Fibroblast of villous mesenchyme (primary cell): ENCODE measurements around the gene RPS24. TPM values are rescaled to one million over a fixed set of nuclear protein-coding genes. Genes with fewer than 3 reads are reported as not detected.
A peak's percentile ranks its signal among the peaks of the same experiment; 100 is the strongest.

Experiments used
- DNase-seq: peaks from one replicate; pipeline ENCODE4 v3.0.0-alpha.2; 2010; ENCODE audit warnings: low read depth
- H3K4me3 ChIP-seq: 2 replicates; pipeline ENCODE4 v1.5.1; 2011; ENCODE audit warnings: low read depth, mild to moderate bottlenecking, low read length
- total RNA-seq: library from RNA; depleted of rRNA; stranded (reverse); fragments of >200 nt; gene quantifications from 2 replicates; pipeline ENCODE4 v1.2.3, GENCODE V29; 2012
- TF ChIP-seq, protein P1 (sequence below): IDR thresholded peaks from 2 replicates; pipeline ENCODE4 v1.5.1; 2012; ENCODE audit warnings: low read depth, mild to moderate bottlenecking, low read length; ENCODE audit not compliant: insufficient read depth

RPS24 gene
- total RNA-seq, 1 donor: 1,478 TPM

- no peak for DNase-seq
- TF ChIP-seq, protein P1, sequence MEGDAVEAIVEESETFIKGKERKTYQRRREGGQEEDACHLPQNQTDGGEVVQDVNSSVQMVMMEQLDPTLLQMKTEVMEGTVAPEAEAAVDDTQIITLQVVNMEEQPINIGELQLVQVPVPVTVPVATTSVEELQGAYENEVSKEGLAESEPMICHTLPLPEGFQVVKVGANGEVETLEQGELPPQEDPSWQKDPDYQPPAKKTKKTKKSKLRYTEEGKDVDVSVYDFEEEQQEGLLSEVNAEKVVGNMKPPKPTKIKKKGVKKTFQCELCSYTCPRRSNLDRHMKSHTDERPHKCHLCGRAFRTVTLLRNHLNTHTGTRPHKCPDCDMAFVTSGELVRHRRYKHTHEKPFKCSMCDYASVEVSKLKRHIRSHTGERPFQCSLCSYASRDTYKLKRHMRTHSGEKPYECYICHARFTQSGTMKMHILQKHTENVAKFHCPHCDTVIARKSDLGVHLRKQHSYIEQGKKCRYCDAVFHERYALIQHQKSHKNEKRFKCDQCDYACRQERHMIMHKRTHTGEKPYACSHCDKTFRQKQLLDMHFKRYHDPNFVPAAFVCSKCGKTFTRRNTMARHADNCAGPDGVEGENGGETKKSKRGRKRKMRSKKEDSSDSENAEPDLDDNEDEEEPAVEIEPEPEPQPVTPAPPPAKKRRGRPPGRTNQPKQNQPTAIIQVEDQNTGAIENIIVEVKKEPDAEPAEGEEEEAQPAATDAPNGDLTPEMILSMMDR: no peak
- no peak overlapping the region for H3K4me3 ChIP-seq
Observed at GRCh38 chr10:78025685-78026364, 7.8 kb upstream of the RPS24 start.

GRCh38 chr10:78028438-78029268 is 5.0 kb upstream of the RPS24 start:
- peak overlapping the region; percentile 85 for H3K4me3 ChIP-seq
- DNase-seq: peak; percentile 72
- TF ChIP-seq, protein P1: no peak

GRCh38 chr10:78029269-78030226 is 4.1 kb upstream of the RPS24 start, which contains the start of gene POLR3A:
Gene POLR3A (minus strand): TSS chr10:78029515. CDS start chr10:78029407, 108 bp downstream.
- peak within 1 kb of the TSS; percentile 85 for H3K4me3 ChIP-seq
- TF ChIP-seq, protein P1: peak; percentile 61
- DNase-seq: peak; percentile 98

DNA sequence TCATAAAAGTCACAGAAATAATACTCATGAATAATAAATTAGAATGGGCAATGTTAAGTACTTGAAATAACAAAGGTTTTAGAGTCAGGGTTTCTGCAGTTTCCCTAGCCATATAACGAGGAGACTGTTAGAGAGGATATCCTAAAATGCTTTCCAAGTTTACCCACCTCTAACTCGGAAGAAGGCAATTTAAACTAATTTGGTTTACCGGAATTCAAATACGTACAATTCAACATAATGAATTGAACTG is 351 bp upstream of the RPS24 start:
- TF ChIP-seq, protein P1: no peak
- peak overlapping the region; percentile 57 for H3K4me3 ChIP-seq
- no peak for DNase-seq

DNA sequence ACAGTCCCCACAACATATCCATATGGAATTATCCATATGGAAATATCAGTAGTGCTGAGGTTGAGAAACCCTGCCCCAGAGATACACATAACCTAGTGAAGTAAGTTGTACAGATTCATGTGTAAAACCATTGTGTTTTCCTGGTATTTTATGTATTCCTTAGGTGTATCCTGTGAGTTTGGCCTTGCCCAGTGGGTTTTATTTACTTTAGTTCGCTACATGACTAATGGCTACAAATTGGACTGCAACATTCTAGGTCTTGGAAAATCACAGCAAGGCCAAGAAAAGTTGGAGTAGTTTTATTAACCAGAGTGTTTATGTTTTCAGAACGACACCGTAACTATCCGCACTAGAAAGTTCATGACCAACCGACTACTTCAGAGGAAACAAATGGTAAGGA is 1.4 kb downstream of the RPS24 start:
- DNase-seq: peak; percentile 62
- peak overlapping the region; percentile 98 for H3K4me3 ChIP-seq
- TF ChIP-seq, protein P1: no peak

DNA sequence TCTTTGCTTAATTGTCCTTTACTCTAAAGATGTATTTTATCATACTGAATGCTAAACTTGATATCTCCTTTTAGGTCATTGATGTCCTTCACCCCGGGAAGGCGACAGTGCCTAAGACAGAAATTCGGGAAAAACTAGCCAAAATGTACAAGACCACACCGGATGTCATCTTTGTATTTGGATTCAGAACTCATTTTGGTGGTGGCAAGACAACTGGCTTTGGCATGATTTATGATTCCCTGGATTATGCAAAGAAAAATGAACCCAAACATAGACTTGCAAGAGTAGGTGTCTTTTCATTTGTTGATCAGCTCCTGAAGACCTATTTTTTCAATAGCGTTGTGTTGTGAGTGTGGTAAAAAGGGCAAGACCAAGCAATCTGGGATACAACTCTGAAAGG is 1.8 kb downstream of the RPS24 start:
- no peak for DNase-seq
- TF ChIP-seq, protein P1: no peak
- H3K4me3 ChIP-seq: peak overlapping the region; percentile 98
